ENCODE measurements around the gene DNAJC13.

DNA sequence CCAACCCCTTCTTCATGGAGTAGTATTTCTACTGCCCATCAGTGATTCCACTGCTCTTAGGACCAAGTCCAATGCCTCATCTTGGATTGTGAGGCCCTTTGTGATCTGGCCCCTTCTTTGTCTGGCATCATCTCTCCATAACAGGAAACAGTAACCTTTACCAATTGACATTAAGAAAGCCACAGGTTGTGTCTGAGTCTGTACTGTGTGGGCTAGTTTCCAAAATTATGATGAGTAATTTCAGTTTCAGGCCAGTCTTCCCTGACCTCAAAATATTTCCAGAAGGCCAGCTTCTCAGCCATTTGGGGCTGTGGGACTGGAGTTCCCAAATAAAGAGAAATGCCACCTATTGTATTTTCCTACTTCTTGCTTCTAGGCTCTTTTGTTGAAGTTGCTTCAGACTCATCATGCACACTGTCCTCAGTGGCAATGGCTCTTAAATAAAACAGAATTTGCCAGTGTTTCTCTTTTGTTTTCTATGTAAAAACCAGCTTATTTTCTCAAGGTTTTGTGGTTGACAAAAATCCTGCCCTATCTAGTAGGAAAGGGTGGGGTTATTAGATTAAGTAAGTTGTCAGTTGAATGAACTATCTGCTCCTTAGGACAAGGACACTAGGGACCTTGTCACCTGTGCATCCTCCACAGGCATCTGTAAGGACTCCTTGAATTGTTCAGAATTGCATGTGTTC, 132.7 kb downstream of the DNAJC13 start:
- TF ChIP-seq CTCF (IDR thresholded peaks at IDR 0.05; ENCODE audit: poor library complexity) = no peak
- TF ChIP-seq EZH2phosphoT487 (IDR thresholded peaks at IDR 0.05; ENCODE audit: low read depth, severe bottlenecking, unreplicated experiment) = no peak
